GM06990 (cell line): Measurements from ENCODE around the gene SLC1A4.

Experiments
- DNase-seq: peaks from one replicate; pipeline ENCODE4 v3.0.0-alpha.2; 2011; ENCODE audit not compliant: insufficient read length; ENCODE audit errors: extremely low read depth
- H3K27me3 ChIP-seq: replicated peaks from 2 replicates; pipeline ENCODE4 v1.6.0; 2011; ENCODE audit warnings: low read length; ENCODE audit not compliant: control insufficient read depth, insufficient read depth
- H3K36me3 ChIP-seq: 2 replicates; pipeline ENCODE4 v1.5.1; 2011; ENCODE audit warnings: low read length; ENCODE audit not compliant: control insufficient read depth, insufficient read depth
- H3K4me3 ChIP-seq: replicated peaks from 2 replicates; pipeline ENCODE4 v1.5.1; 2011; ENCODE audit warnings: low read depth, mild to moderate bottlenecking, control low read depth, low read length
- TF ChIP-seq, protein P1 (sequence below): IDR thresholded peaks from 2 replicates; pipeline ENCODE4 v1.5.1; 2011; ENCODE audit warnings: low read length, control low read depth, mild to moderate bottlenecking, inconsistent platforms; ENCODE audit not compliant: insufficient read depth, poor library complexity, severe bottlenecking

Gene SLC1A4

DNA sequence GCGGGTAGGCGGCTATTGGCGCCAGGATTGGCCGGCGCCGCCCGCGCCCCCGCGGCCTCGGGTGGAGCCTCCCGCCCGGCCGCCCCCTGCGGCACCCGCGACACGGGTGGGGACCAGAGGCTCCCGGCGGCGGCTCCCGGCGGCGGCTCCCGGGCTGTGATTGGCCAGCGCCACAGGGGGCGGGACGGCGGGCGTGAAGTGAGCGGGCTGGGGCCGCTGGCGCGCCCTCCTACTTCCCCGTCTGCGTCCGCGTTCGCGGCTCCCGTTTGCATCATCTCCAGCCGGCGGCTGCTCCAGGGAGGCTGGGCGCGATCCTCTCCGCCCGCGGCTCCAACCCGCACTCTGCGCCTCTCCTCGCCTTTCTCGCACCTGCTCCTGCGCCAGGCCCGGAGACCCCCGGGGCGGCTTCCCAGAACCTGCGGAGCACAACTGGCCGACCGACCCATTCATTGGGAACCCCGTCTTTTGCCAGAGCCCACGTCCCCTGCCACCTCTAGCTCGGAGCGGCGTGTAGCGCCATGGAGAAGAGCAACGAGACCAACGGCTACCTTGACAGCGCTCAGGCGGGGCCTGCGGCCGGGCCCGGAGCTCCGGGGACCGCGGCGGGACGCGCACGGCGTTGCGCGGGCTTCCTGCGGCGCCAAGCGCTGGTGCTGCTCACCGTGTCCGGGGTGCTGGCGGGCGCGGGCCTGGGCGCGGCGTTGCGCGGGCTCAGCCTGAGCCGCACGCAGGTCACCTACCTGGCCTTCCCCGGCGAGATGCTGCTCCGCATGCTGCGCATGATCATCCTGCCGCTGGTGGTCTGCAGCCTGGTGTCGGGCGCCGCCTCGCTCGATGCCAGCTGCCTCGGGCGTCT lies at the start of gene SLC1A4:
Gene SLC1A4, plus strand, starts transcription at position 274 of the 856 bp plus-strand sequence. Its CDS starts 245 bp downstream, at position 519.
- no peaks in the 10 kb centered on the region for H3K27me3 ChIP-seq
- H3K4me3 ChIP-seq = peak within 1 kb of the TSS; percentile 94
- TF ChIP-seq, protein P1, sequence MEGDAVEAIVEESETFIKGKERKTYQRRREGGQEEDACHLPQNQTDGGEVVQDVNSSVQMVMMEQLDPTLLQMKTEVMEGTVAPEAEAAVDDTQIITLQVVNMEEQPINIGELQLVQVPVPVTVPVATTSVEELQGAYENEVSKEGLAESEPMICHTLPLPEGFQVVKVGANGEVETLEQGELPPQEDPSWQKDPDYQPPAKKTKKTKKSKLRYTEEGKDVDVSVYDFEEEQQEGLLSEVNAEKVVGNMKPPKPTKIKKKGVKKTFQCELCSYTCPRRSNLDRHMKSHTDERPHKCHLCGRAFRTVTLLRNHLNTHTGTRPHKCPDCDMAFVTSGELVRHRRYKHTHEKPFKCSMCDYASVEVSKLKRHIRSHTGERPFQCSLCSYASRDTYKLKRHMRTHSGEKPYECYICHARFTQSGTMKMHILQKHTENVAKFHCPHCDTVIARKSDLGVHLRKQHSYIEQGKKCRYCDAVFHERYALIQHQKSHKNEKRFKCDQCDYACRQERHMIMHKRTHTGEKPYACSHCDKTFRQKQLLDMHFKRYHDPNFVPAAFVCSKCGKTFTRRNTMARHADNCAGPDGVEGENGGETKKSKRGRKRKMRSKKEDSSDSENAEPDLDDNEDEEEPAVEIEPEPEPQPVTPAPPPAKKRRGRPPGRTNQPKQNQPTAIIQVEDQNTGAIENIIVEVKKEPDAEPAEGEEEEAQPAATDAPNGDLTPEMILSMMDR = no peak
- peaks cover 3% of the 10 kb centered on the region for H3K36me3 ChIP-seq
- peak; percentile 89 for DNase-seq

DNA sequence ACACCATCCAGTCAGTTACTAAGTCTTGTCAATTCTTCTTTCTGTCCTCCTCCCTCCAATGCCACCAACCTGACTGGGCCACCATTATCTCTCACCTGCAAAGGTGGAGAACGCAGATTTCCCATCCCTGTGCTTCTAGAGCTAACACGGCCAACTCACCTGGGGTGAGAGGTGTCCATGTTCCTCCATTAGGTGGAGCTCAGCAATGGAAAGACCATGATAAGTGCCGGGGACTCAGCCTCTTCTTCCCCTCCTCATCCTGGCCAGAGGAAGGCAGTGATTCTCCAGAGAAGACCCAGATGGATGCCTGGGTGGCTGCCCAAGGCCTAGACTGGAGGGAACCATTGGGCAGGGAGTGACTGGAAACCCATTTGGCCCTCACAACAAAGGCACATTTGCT lies 48.1 kb upstream of the SLC1A4 start:
- H3K36me3 ChIP-seq = no peaks in the 10 kb centered on the region
- TF ChIP-seq, protein P1 = no peak
- no peak for DNase-seq
- H3K4me3 ChIP-seq = no peak overlapping the region
- H3K27me3 ChIP-seq = no peaks in the 10 kb centered on the region

DNA sequence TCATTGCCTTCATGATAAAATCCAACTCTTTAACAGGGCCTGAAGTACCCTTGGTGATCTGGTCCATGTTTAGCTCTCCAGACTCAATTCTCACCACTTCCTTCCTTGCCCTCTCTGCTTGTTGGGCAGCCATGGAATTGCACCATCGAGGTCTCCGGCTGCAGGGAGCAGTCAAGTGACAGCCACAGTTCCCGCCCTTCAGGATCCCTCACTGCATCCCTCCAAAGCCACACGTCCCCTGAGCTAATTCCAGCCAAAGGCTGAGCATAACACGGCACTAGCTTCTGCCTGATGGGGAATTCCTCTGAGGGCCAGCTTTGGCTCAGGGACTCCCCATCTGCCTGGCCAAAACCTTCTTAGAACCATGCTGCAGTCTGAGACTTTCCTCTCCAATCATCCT lies 47.4 kb upstream of the SLC1A4 start:
- Histone ChIP-seq H3K36me3 (no peaks in the 10 kb centered on the region), H3K4me3 (no peak overlapping the region), H3K27me3 (no peaks in the 10 kb centered on the region)
- DNase-seq = no peak
- TF ChIP-seq, protein P1 = no peak

DNA sequence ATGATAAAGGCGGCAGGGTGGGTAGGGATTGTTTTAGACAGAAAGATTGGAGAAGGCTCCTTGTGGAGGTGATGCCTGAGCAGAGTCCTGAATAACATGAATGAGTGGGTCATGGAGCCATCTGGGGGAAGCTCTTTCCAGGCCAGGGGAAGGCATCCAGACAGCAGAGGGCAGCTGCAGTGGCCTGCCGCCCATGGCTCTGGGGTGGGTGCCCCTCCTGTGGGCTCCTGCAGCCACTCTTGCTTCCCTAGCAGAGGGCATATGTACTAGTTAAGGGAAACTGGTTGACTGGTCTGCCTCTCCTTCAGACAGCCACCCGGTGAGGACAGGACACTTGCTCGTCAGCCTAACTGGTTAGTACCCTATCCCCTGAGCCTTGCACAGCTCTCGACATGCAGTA lies 46.5 kb upstream of the SLC1A4 start:
- TF ChIP-seq, protein P1 = no peak
- Histone ChIP-seq H3K4me3 (no peak overlapping the region), H3K36me3 (no peaks in the 10 kb centered on the region), H3K27me3 (no peaks in the 10 kb centered on the region)
- DNase-seq = no peak

DNA sequence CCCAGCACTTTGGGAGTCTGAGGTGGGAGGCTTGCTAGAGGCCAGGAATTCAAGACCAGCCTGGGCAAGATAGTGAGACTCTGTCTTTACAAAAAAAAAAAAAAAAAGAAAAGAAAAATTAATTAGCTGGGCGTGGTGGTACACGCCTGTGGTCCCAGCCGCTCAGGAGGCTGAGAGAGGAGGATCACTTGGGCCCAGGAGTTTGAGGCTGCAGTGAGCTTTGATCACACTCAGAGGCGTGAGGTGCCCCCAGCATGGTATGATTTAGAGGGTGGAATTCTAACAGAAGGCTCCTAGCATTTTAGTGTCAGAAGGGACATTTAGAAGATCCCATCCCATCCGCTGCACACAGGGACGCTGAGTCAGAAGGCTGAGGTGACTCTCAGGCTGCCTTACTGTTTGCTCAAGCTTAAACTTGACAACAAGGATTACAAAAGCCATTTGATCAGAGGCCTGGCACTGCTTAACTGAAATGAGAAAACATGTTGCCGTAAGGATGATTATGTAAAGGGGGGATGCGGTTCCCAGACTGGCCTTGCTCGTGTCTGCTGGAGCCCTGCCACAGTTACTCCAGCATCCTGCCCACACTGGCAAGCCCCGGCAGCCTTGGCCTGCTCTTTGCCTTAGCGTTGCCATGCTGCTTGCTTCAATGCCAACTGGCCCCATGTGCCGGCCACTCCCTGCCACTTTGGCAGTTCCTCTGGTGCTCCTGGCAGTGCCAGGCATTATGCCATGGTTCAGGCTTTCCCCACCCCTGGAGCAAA lies 45.6 kb upstream of the SLC1A4 start:
- no peak overlapping the region for H3K4me3 ChIP-seq
- H3K36me3 ChIP-seq = no peaks in the 10 kb centered on the region
- DNase-seq = no peak
- no peaks in the 10 kb centered on the region for H3K27me3 ChIP-seq
- TF ChIP-seq, protein P1 = no peak
